Common myeloid progenitor, CD34-positive (primary cell): Measurements from ENCODE around the gene ADCY5.

Source experiments
- CTCF ChIA-PET: fragments of 350-600 bp; sonication (Branson Sonifier 250); formaldehyde crosslinking; loops from one replicate; lab custom pipeline; 2021; ENCODE audit warnings: antibody characterized with exemption; lab: Charles Lee
- POLR2A ChIA-PET: fragments of 350-600 bp; sonication (Branson Sonifier 250); formaldehyde crosslinking; loops from one replicate; lab custom pipeline; 2021; ENCODE audit warnings: antibody characterized with exemption; lab: Charles Lee
- DNase-seq, 3 donors: peaks; one replicate each; pipeline versions ENCODE4 v3.0.0 to v3.0.0-alpha.2; 2013
- H3K27ac ChIP-seq, 2 experiments: 1 replicate in 1 of 2; 2 replicates in 1 of 2; pipeline ENCODE4 v1.7.0; 2013; ENCODE audit warnings: inconsistent platforms in 2 of 2, low read length in 2 of 2, mild to moderate bottlenecking in 2 of 2, low read depth in 1 of 2, moderate library complexity in 1 of 2; ENCODE audit not compliant: severe bottlenecking in 2 of 2, insufficient read depth in 1 of 2, poor library complexity in 1 of 2
- H3K27me3 ChIP-seq, 5 experiments: replicated peaks in 2 of 5; 1 replicate in 3 of 5; 2 replicates in 2 of 5; pipeline versions ENCODE4 v1.6.1 to v1.7.0; 2013; ENCODE audit warnings: low read length in 4 of 5, mild to moderate bottlenecking in 2 of 5, moderate library complexity in 2 of 5, inconsistent platforms in 1 of 5; ENCODE audit not compliant: insufficient read depth in 5 of 5, control insufficient read depth in 4 of 5
- H3K36me3 ChIP-seq, 4 experiments: 1 replicate in 2 of 4; 2 replicates in 2 of 4; pipeline versions ENCODE4 v1.6.1 to v1.7.0; 2013; ENCODE audit warnings: low read length in 3 of 4, control low read depth in 1 of 4, mild to moderate bottlenecking in 1 of 4; ENCODE audit not compliant: control insufficient read depth in 4 of 4, insufficient read depth in 4 of 4
- H3K4me1 ChIP-seq, 4 experiments: 1 replicate in 3 of 4; 2 replicates in 1 of 4; pipeline versions ENCODE4 v1.6.1 to v1.7.1; 2013; ENCODE audit warnings: low read length in 3 of 4, mild to moderate bottlenecking in 3 of 4, control low read depth in 1 of 4, inconsistent platforms in 1 of 4, moderate library complexity in 1 of 4; ENCODE audit not compliant: control insufficient read depth in 4 of 4, insufficient read depth in 4 of 4; ENCODE audit errors: control extremely low read depth in 1 of 4
- H3K4me3 ChIP-seq, 7 experiments: 1 replicate in 4 of 7; 2 replicates in 3 of 7; pipeline versions ENCODE4 v1.5.1 to v1.7.0; 2013; ENCODE audit warnings: mild to moderate bottlenecking in 7 of 7, low read length in 6 of 7, moderate library complexity in 6 of 7, inconsistent platforms in 2 of 7, low read depth in 2 of 7, control low read depth in 1 of 7; ENCODE audit not compliant: insufficient read depth in 4 of 7, control insufficient read depth in 1 of 7; ENCODE audit errors: extremely low read depth in 1 of 7
- H3K9me3 ChIP-seq, 5 experiments: 1 replicate in 4 of 5; 2 replicates in 1 of 5; pipeline versions ENCODE4 v1.6.1 to v1.7.1; 2013; ENCODE audit warnings: low read length in 4 of 5, mild to moderate bottlenecking in 2 of 5, inconsistent platforms in 1 of 5, low read depth in 1 of 5, moderate library complexity in 1 of 5; ENCODE audit not compliant: control insufficient read depth in 4 of 5, insufficient read depth in 2 of 5; ENCODE audit errors: control extremely low read depth in 1 of 5
- WGBS: methylation state at CpG from one replicate; pipeline ENCODE4 v1.1.5; 2013; ENCODE audit not compliant: insufficient coverage; 5-methylcytosine and 5-hydroxymethylcytosine counted together

ADCY5 gene

GRCh38 chr3:123389628-123389918, 59.3 kb downstream of the ADCY5 start:
- CTCF ChIA-PET: no interaction called here
- H3K27me3 ChIP-seq: peaks cover 0 to 12% (median 0%) of the 10 kb centered on the region in 5 experiments
- no peaks in the 10 kb centered on the region for H3K9me3 ChIP-seq
- no peaks in the 10 kb centered on the region for H3K4me1 ChIP-seq
- POLR2A ChIA-PET: no interaction called here
- 85% methylated on average over 5 of the region's 5 CpGs for WGBS
- no peak overlapping the region for H3K27ac ChIP-seq
- no peaks in the 10 kb centered on the region for H3K36me3 ChIP-seq
- no peak overlapping the region for H3K4me3 ChIP-seq
- no peak for DNase-seq

GRCh38 chr3:123388811-123389627, 59.9 kb downstream of the ADCY5 start:
- POLR2A ChIA-PET: no interaction called here
- CTCF ChIA-PET: no interaction called here
- Histone ChIP-seq H3K4me1 (no peaks in the 10 kb centered on the region), H3K4me3 (no peak overlapping the region), H3K36me3 (no peaks in the 10 kb centered on the region), H3K9me3 (no peaks in the 10 kb centered on the region), H3K27ac (no peak overlapping the region), H3K27me3 (peaks cover 0 to 12% (median 0%) of the 10 kb centered on the region in 5 experiments)
- WGBS: 89% methylated on average over 14 of the region's 15 CpGs
- no peak for DNase-seq

- 93% methylated on average over 7 of the region's 8 CpGs for WGBS
- CTCF ChIA-PET: no interaction called here
- H3K4me3 ChIP-seq: no peak overlapping the region
- no peak overlapping the region for H3K27ac ChIP-seq
- POLR2A ChIA-PET: no interaction called here
- no peaks in the 10 kb centered on the region for H3K4me1 ChIP-seq
- peaks cover 0 to 12% (median 0%) of the 10 kb centered on the region in 5 experiments for H3K27me3 ChIP-seq
- no peaks in the 10 kb centered on the region for H3K9me3 ChIP-seq
- H3K36me3 ChIP-seq: no peaks in the 10 kb centered on the region
- no peak for DNase-seq
These were observed 60.8 kb downstream of the ADCY5 start for GRCh38 chr3:123388042-123388441.

DNA sequence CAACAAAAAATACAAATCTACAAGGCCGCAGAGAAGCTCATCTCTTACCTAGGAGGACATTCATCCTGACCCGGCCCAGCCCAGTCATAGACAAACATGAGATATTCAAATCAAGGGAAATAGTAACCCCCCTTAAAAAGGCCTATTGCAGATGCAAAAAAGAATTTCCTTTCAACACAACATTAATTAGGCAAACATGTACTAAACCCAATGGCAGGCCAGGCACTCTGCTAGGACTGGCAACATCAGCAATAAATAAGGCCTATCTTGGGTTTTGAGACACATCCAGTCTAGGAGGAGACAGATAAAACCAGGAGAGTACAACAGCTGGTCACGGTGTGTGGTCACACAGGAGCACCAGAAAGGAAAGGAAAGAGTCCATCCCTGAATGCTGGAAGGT, 61.4 kb downstream of the ADCY5 start:
- no peaks in the 10 kb centered on the region for H3K9me3 ChIP-seq
- no peak overlapping the region for H3K27ac ChIP-seq
- ChIA-PET POLR2A (no interaction called here), CTCF (no interaction called here)
- no peak overlapping the region for H3K4me3 ChIP-seq
- WGBS: 100% methylated on average over 1 of the region's 3 CpGs
- no peaks in the 10 kb centered on the region for H3K36me3 ChIP-seq
- H3K4me1 ChIP-seq: no peaks in the 10 kb centered on the region
- no peak for DNase-seq
- H3K27me3 ChIP-seq: peaks cover 0 to 12% (median 0%) of the 10 kb centered on the region in 5 experiments

DNA sequence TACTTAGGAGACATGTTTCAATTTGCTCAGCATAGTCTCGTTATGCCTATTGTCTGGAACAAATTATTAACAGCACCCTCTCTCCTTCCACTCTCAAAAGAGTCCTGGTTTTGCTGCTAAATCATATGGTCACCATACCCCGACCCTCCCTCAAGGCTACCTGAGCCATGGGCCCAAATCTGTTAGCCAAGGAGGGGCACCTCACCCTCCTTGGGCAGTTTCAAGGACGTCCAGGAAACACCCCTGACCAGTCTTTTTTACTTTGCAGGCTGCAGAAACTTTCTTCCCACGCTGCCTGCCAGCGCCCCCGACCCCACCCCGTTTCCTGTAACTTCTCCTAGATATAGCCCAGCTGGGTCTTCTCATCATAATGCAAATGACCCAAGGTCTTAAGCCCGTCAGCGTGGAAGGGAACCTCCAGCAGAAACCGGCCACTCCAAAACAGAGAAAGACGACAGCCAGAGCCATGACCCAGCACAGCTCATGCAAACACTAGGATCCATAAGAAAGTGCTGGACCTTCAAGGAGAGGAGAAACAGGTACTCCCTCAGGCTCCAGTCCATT, 62.3 kb downstream of the ADCY5 start:
- CTCF ChIA-PET: no interaction called here
- Histone ChIP-seq H3K4me1 (no peaks in the 10 kb centered on the region), H3K27ac (no peak overlapping the region), H3K36me3 (no peaks in the 10 kb centered on the region), H3K27me3 (peaks cover 0 to 12% (median 0%) of the 10 kb centered on the region in 5 experiments), H3K4me3 (no peak overlapping the region), H3K9me3 (no peaks in the 10 kb centered on the region)
- DNase-seq: no peak
- 57% methylated on average over 10 of the region's 11 CpGs for WGBS
- POLR2A ChIA-PET: no interaction called here

DNA sequence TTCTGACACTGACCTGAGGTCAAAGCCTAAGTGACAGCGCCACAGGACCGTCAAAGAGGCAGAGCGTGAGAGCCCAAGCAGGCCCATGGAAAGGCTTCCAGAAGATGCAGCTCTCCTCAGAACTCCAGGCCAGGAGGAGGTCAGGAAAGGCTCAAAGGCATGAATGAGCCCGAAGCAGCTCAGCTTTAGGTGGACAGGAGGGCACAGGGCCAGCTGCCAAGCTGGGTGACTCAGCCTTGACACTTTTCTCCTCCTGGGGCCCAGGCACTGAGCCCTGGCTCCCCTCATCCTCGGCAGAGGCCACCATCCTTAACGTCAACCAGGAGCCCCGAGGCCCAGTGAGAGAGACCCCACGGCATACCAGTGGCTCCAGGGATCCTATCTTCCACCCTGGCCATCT, 62.9 kb downstream of the ADCY5 start:
- WGBS: 54% methylated on average over 7 of the region's 8 CpGs
- H3K27ac ChIP-seq: no peak overlapping the region
- H3K27me3 ChIP-seq: peaks cover 0 to 12% (median 0%) of the 10 kb centered on the region in 5 experiments
- no peak overlapping the region for H3K4me3 ChIP-seq
- peak in 1 of 3 donors; percentile 2 for DNase-seq
- H3K4me1 ChIP-seq: no peaks in the 10 kb centered on the region
- no peaks in the 10 kb centered on the region for H3K36me3 ChIP-seq
- H3K9me3 ChIP-seq: no peaks in the 10 kb centered on the region
- POLR2A ChIA-PET: no interaction called here
- CTCF ChIA-PET: no interaction called here

- no peak for DNase-seq
- Histone ChIP-seq H3K4me1 (no peaks in the 10 kb centered on the region), H3K9me3 (no peaks in the 10 kb centered on the region), H3K27ac (no peak overlapping the region), H3K4me3 (no peak overlapping the region), H3K36me3 (no peaks in the 10 kb centered on the region), H3K27me3 (peaks cover 0 to 12% (median 0%) of the 10 kb centered on the region in 5 experiments)
- CTCF ChIA-PET: no interaction called here
- POLR2A ChIA-PET: no interaction called here
- 82% methylated on average over 2 of the region's 4 CpGs for WGBS
These were observed 63.4 kb downstream of the ADCY5 start for GRCh38 chr3:123385499-123385898.
